GM23248 (cell line): ENCODE measurements around the gene KIF22.

Experiments used
- EZH2 ChIP-seq: fragments of 200-600 bp; sonication (generic); IDR thresholded peaks from 2 replicates; pipeline ENCODE4 v1.6.1; 2018; ENCODE audit warnings: antibody characterized with exemption, mild to moderate bottlenecking; ENCODE audit not compliant: insufficient read depth, poor library complexity, severe bottlenecking
- EZH2phosphoT487 ChIP-seq: fragments of 200-600 bp; sonication (generic); IDR thresholded peaks from 2 replicates; pipeline ENCODE4 v1.6.1; 2018; ENCODE audit warnings: antibody characterized with exemption, moderate library complexity, mild to moderate bottlenecking, low read depth; ENCODE audit not compliant: insufficient read depth

- TF ChIP-seq EZH2phosphoT487, result no peak
- TF ChIP-seq EZH2, result no peak
Measured at GRCh38 chr16:29816694-29817441, 26.3 kb downstream of the KIF22 start.
